Fibroblast of lung (primary cell): ENCODE results near the gene GALNT2.

Experiments used
- EZH2 ChIP-seq: IDR thresholded peaks from 2 replicates; pipeline ENCODE4 v1.5.1; 2012; ENCODE audit warnings: low read length, control low read depth, mild to moderate bottlenecking; ENCODE audit errors: missing control alignments
- TF ChIP-seq, protein P1 (sequence below), 2 donors: IDR thresholded peaks in 1 of 2; conservative IDR thresholded peaks in 1 of 2; 1 replicate in 1 of 2; 2 replicates in 1 of 2; pipeline ENCODE4 v1.5.1; 2011 to 2012; ENCODE audit warnings: low read length in 2 of 2, control low read depth in 1 of 2, inconsistent platforms in 1 of 2, low read depth in 1 of 2, mild to moderate bottlenecking in 1 of 2

- TF ChIP-seq, protein P1, sequence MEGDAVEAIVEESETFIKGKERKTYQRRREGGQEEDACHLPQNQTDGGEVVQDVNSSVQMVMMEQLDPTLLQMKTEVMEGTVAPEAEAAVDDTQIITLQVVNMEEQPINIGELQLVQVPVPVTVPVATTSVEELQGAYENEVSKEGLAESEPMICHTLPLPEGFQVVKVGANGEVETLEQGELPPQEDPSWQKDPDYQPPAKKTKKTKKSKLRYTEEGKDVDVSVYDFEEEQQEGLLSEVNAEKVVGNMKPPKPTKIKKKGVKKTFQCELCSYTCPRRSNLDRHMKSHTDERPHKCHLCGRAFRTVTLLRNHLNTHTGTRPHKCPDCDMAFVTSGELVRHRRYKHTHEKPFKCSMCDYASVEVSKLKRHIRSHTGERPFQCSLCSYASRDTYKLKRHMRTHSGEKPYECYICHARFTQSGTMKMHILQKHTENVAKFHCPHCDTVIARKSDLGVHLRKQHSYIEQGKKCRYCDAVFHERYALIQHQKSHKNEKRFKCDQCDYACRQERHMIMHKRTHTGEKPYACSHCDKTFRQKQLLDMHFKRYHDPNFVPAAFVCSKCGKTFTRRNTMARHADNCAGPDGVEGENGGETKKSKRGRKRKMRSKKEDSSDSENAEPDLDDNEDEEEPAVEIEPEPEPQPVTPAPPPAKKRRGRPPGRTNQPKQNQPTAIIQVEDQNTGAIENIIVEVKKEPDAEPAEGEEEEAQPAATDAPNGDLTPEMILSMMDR (conservative IDR thresholded peaks at IDR 0.05 in 1 of 2, IDR thresholded peaks at IDR 0.05 in 1 of 2; ENCODE audit: low read depth in 1 of 2, low read length in 2 of 2) = no peak
- no peak for TF ChIP-seq EZH2
Observed at GRCh38 chr1:230211436-230212145, 144.6 kb downstream of the GALNT2 start.
